OCI-LY7 (cell line): ENCODE data around the gene DAZAP1. TPM values are rescaled to one million over a fixed set of nuclear protein-coding genes. Genes with fewer than 3 reads are reported as not detected.

Source experiments
- BruUV-seq: library from RNA; stranded (reverse); fragments of 400-500 nt; replicated peaks from 2 replicates; lab custom pipeline; 2021; lab: Mats Ljungman, UMichigan
- CTCF ChIA-PET: fragments of 300-600 bp; sonication (Branson Sonifier 250); formaldehyde crosslinking; loops from one replicate; lab custom pipeline; 2022; ENCODE audit warnings: antibody characterized with exemption; ENCODE audit not compliant: unreplicated experiment; lab: Charles Lee
- POLR2A ChIA-PET: fragments of 300-600 bp; sonication (Branson Sonifier 250); formaldehyde crosslinking; loops from one replicate; lab custom pipeline; 2022; ENCODE audit warnings: antibody characterized with exemption; lab: Charles Lee
- DNase-seq: peaks from one replicate; pipeline ENCODE4 v3.0.0-alpha.2; 2015; ENCODE audit warnings: low spot score
- H2AFZ ChIP-seq: fragments of 200-600 bp; sonication (generic), shearing (Covaris generic); 2 replicates; pipeline ENCODE4 v1.6.1; 2014; ENCODE audit warnings: mild to moderate bottlenecking, antibody characterized with exemption, low read length, moderate library complexity
- H3K27ac ChIP-seq: fragments of 200-600 bp; sonication (generic); 2 replicates; pipeline ENCODE4 v1.5.1; 2014; ENCODE audit warnings: mixed run types, low read depth, mild to moderate bottlenecking, moderate library complexity, low read length, inconsistent platforms; ENCODE audit not compliant: poor library complexity, severe bottlenecking
- H3K36me3 ChIP-seq: fragments of 200-600 bp; sonication (generic); 2 replicates; pipeline ENCODE4 v1.6.1; 2014; ENCODE audit warnings: mild to moderate bottlenecking, antibody characterized with exemption, low read length, moderate library complexity, mixed read lengths; ENCODE audit not compliant: insufficient read depth
- H3K4me1 ChIP-seq: fragments of 200-600 bp; sonication (generic); 2 replicates; pipeline ENCODE4 v1.5.1; 2014; ENCODE audit warnings: mild to moderate bottlenecking, low read length; ENCODE audit not compliant: insufficient read depth, poor library complexity, severe bottlenecking
- H3K4me2 ChIP-seq: fragments of 200-600 bp; sonication (generic); 2 replicates; pipeline ENCODE4 v1.6.1; 2014; ENCODE audit warnings: mild to moderate bottlenecking, low read length
- H3K4me3 ChIP-seq: fragments of 200-600 bp; sonication (generic); 2 replicates; pipeline ENCODE4 v1.5.1; 2014; ENCODE audit warnings: mild to moderate bottlenecking, low read depth, low read length; ENCODE audit not compliant: poor library complexity, severe bottlenecking
- H3K79me2 ChIP-seq: fragments of 200-600 bp; sonication (generic); 2 replicates; pipeline ENCODE4 v1.6.1; 2016; ENCODE audit warnings: low read depth, mild to moderate bottlenecking, low read length, moderate library complexity, mixed read lengths; ENCODE audit not compliant: insufficient read depth
- H3K9me2 ChIP-seq: fragments of 200-600 bp; sonication (generic); 2 replicates; pipeline ENCODE4 v1.6.1; 2016; ENCODE audit warnings: mild to moderate bottlenecking, low read length, mixed read lengths; ENCODE audit not compliant: insufficient read depth
- H3K9me3 ChIP-seq: fragments of 200-600 bp; sonication (generic); 2 replicates; pipeline ENCODE4 v1.6.1; 2014; ENCODE audit warnings: mild to moderate bottlenecking, mixed run types, low read length, mixed read lengths
- H4K20me1 ChIP-seq: fragments of 200-600 bp; sonication (generic); 2 replicates; pipeline ENCODE4 v1.6.1; 2014; ENCODE audit warnings: mild to moderate bottlenecking, antibody characterized with exemption, low read length, moderate library complexity, mixed read lengths; ENCODE audit not compliant: insufficient read depth
- CTCF ChIP-seq: fragments of 200-600 bp; sonication (generic); conservative IDR thresholded peaks from 2 replicates; pipeline ENCODE4 v1.5.1; 2014; ENCODE audit warnings: mild to moderate bottlenecking, antibody characterized with exemption, low read length, moderate library complexity, mixed read lengths
- EZH2phosphoT487 ChIP-seq: fragments of 200-600 bp; sonication (generic); IDR thresholded peaks from 2 replicates; pipeline ENCODE4 v1.6.1; 2018; ENCODE audit warnings: low read depth, borderline replicate concordance, mild to moderate bottlenecking, mixed run types, antibody characterized with exemption, low read length, moderate library complexity, mixed read lengths
- intact Hi-C: fragments of 100-400 bp; cut with micrococcal nuclease; formaldehyde crosslinking; loops from one replicate; pipeline ENCODE4 v1.10.0; 2022; ENCODE audit not compliant: unreplicated experiment
- total RNA-seq, 2 experiments: library from RNA; depleted of rRNA in 1 of 2; stranded (reverse); fragments of >200 nt in 1 of 2; shearing (Covaris generic) in 1 of 2; gene quantifications; 2 replicates each; pipeline ENCODE4 v1.2.3, GENCODE V29; 2014 to 2022

DAZAP1 gene
- total RNA-seq, 2 experiments from 2014 or later, result 170 to 373 TPM

- H3K4me1 ChIP-seq, result peaks cover 40% of the 10 kb centered on the region
- H3K79me2 ChIP-seq, result no peaks in the 10 kb centered on the region
- no peaks in the 10 kb centered on the region for H3K9me3 ChIP-seq
- no peaks in the 10 kb centered on the region for H4K20me1 ChIP-seq
- ChIA-PET POLR2A (no interaction called here), CTCF (no interaction called here)
- H3K9me2 ChIP-seq, result no peaks in the 10 kb centered on the region
- no peak for DNase-seq
- BruUV-seq, result no TSS peak
- H3K27ac ChIP-seq, result no peak overlapping the region
- no peaks in the 10 kb centered on the region for H3K36me3 ChIP-seq
- H3K4me3 ChIP-seq, result no peak overlapping the region
- TF ChIP-seq EZH2phosphoT487 (no peak), CTCF (no peak)
- H3K4me2 ChIP-seq, result no peak overlapping the region
- H2AFZ ChIP-seq, result no peak overlapping the region
- intact Hi-C loops, result no loop called here
Observed at GRCh38 chr19:1451916-1452801, 44.8 kb downstream of the DAZAP1 start.

GRCh38 chr19:1452802-1453524 is 45.6 kb downstream of the DAZAP1 start:
- DNase-seq, result no peak
- Histone ChIP-seq H2AFZ (no peak overlapping the region), H3K9me3 (no peaks in the 10 kb centered on the region), H3K27ac (no peak overlapping the region), H3K4me1 (peaks cover 40% of the 10 kb centered on the region), H3K79me2 (no peaks in the 10 kb centered on the region), H3K9me2 (no peaks in the 10 kb centered on the region), H3K4me3 (no peak overlapping the region), H3K36me3 (no peaks in the 10 kb centered on the region), H4K20me1 (no peaks in the 10 kb centered on the region), H3K4me2 (no peak overlapping the region)
- BruUV-seq, result no TSS peak
- CTCF ChIA-PET, result no interaction called here
- intact Hi-C loops, result no loop called here
- POLR2A ChIA-PET, result interaction anchor here (1.1 kb wide), 1 partner anchor 8 kb away, joined by 6 read pairs; no protein-coding TSS in a partner anchor
- no peak for TF ChIP-seq EZH2phosphoT487
- TF ChIP-seq CTCF, result no peak
